SK-N-SH (cell line): ENCODE data around the gene DDAH1. TPM values are rescaled to one million over a fixed set of nuclear protein-coding genes. Genes with fewer than 3 reads are reported as not detected.
A peak's percentile ranks its signal among the peaks of the same experiment; 100 is the strongest.

Experiments used
- CTCF ChIA-PET: fragments of 300-600, 350-600 bp; formaldehyde crosslinking; extraction: SDS; loops from one replicate; lab custom pipeline; 2021; lab: Yijun Ruan, JAX
- POLR2A ChIA-PET: fragments of 350-600 bp; sonication (Branson Sonifier 250); formaldehyde crosslinking; extraction: SDS; loops from one replicate; lab custom pipeline; 2020; ENCODE audit warnings: antibody characterized with exemption, inconsistent platforms; lab: Yijun Ruan, JAX
- DNase-seq: peaks from one replicate; pipeline ENCODE4 v3.0.0; 2012
- H2AFZ ChIP-seq: fragments of 200-600 bp; sonication (generic); 2 replicates; pipeline ENCODE4 v1.8.1; 2016; ENCODE audit warnings: antibody characterized with exemption, mild to moderate bottlenecking, low read depth
- H3F3A ChIP-seq: fragments of 200-600 bp; sonication (generic); replicated peaks from 2 replicates; pipeline ENCODE3; 2016; ENCODE audit warnings: antibody characterized with exemption, mild to moderate bottlenecking; ENCODE audit not compliant: insufficient read depth
- H3K27ac ChIP-seq, 2 experiments: fragments of 200-500 bp in 1 of 2; fragments of 200-600 bp in 1 of 2; sonication (Bioruptor generic) in 1 of 2; sonication (generic), shearing (Covaris generic) in 1 of 2; 2 replicates each; pipeline versions ENCODE4 v1.5.1 to v1.6.1; 2014 to 2016; ENCODE audit warnings: low read depth in 2 of 2, inconsistent platforms in 1 of 2, low read length in 1 of 2, mild to moderate bottlenecking in 1 of 2, mixed read lengths in 1 of 2
- H3K27me3 ChIP-seq: fragments of 200-600 bp; sonication (generic), shearing (Covaris generic); 2 replicates; pipeline ENCODE4 v1.6.1; 2016; ENCODE audit warnings: mixed run types; ENCODE audit not compliant: insufficient read depth
- H3K36me3 ChIP-seq, 2 experiments: fragments of 200-500 bp in 1 of 2; fragments of 200-600 bp in 1 of 2; sonication (Bioruptor generic) in 1 of 2; sonication (generic) in 1 of 2; replicated peaks in 1 of 2; 2 replicates each; pipeline versions ENCODE3 to v1.5.1; 2014 to 2016; ENCODE audit warnings: low read length in 1 of 2, mild to moderate bottlenecking in 1 of 2; ENCODE audit not compliant: insufficient read depth in 2 of 2, control insufficient read depth in 1 of 2
- H3K4me1 ChIP-seq, 2 experiments: fragments of 200-500 bp in 1 of 2; fragments of 200-600 bp in 1 of 2; sonication (Bioruptor generic) in 1 of 2; sonication (generic), shearing (Covaris generic) in 1 of 2; 2 replicates each; pipeline versions ENCODE4 v1.5.1 to v1.6.1; 2014 to 2016; ENCODE audit warnings: low read depth in 1 of 2, low read length in 1 of 2, mixed run types in 1 of 2; ENCODE audit not compliant: insufficient read depth in 2 of 2, control insufficient read depth in 1 of 2
- H3K4me2 ChIP-seq: fragments of 200-600 bp; sonication (generic), shearing (Covaris generic); 2 replicates; pipeline ENCODE4 v1.6.1; 2017; ENCODE audit warnings: mixed run types
- H3K4me3 ChIP-seq, 2 experiments: fragments of 200-500 bp in 1 of 2; fragments of 200-600 bp in 1 of 2; sonication (Bioruptor generic) in 1 of 2; sonication (generic), shearing (Covaris generic) in 1 of 2; 2 replicates each; pipeline versions ENCODE4 v1.5.1 to v1.8.1; 2014 to 2016; ENCODE audit warnings: low read depth in 2 of 2, inconsistent platforms in 1 of 2, low read length in 1 of 2, mild to moderate bottlenecking in 1 of 2, mixed read lengths in 1 of 2, moderate library complexity in 1 of 2
- H3K79me2 ChIP-seq: fragments of 200-600 bp; sonication (generic); 2 replicates; pipeline ENCODE4 v1.8.1; 2017; ENCODE audit warnings: mild to moderate bottlenecking; ENCODE audit not compliant: insufficient read depth
- H3K9ac ChIP-seq: fragments of 200-600 bp; sonication (generic); 2 replicates; pipeline ENCODE4 v1.6.1; 2017; ENCODE audit warnings: mixed run types
- H3K9me2 ChIP-seq: fragments of 200-600 bp; sonication (generic); 2 replicates; pipeline ENCODE4 v1.6.1; 2017; ENCODE audit warnings: mixed run types
- H3K9me3 ChIP-seq: fragments of 200-600 bp; sonication (generic); 2 replicates; pipeline ENCODE4 v1.6.1; 2017; ENCODE audit warnings: mixed run types, mild to moderate bottlenecking, moderate library complexity
- H4K20me1 ChIP-seq: fragments of 200-600 bp; sonication (generic); 2 replicates; pipeline ENCODE4 v1.6.1; 2017; ENCODE audit warnings: mild to moderate bottlenecking, mixed run types; ENCODE audit not compliant: insufficient read depth
- CHD2 ChIP-seq: fragments of 150-350 bp; IDR thresholded peaks from 2 replicates; pipeline ENCODE4 v1.6.1; 2018; ENCODE audit warnings: low read length; ENCODE audit not compliant: partially characterized antibody
- EP300 ChIP-seq, 2 experiments: IDR thresholded peaks; 2 replicates each; pipeline versions ENCODE4 v1.4.0 to v1.6.1; 2012; ENCODE audit warnings: borderline replicate concordance in 1 of 2, low read depth in 1 of 2, low read length in 1 of 2
- FOSL2 ChIP-seq: IDR thresholded peaks from 2 replicates; pipeline ENCODE4 v1.4.0; 2012; ENCODE audit warnings: low read depth, mild to moderate bottlenecking, moderate library complexity, borderline replicate concordance
- FOXM1 ChIP-seq: IDR thresholded peaks from 2 replicates; pipeline ENCODE4 v1.4.0; 2012; ENCODE audit warnings: low read depth, mild to moderate bottlenecking
- JUND ChIP-seq: IDR thresholded peaks from 2 replicates; pipeline ENCODE4 v1.4.0; 2012
- MEF2A ChIP-seq: IDR thresholded peaks from 2 replicates; pipeline ENCODE4 v1.4.0; 2012; ENCODE audit warnings: low read depth, borderline replicate concordance
- MXI1 ChIP-seq: IDR thresholded peaks from 2 replicates; pipeline ENCODE4 v1.6.1; 2012; ENCODE audit warnings: mild to moderate bottlenecking, low read depth, low read length, improper control_type of control experiment
- POLR2AphosphoS5 ChIP-seq: IDR thresholded peaks from 2 replicates; pipeline ENCODE4 v1.6.1; 2012; ENCODE audit warnings: low read depth, low read length
- RCOR1 ChIP-seq: fragments of 150-350 bp; IDR thresholded peaks from 2 replicates; pipeline ENCODE4 v1.6.1; 2017; ENCODE audit warnings: antibody characterized with exemption, low read length
- SMC3 ChIP-seq: IDR thresholded peaks from 2 replicates; pipeline ENCODE4 v1.6.1; 2012; ENCODE audit warnings: low read depth, low read length, improper control_type of control experiment
- TCF12 ChIP-seq: IDR thresholded peaks from 2 replicates; pipeline ENCODE4 v1.4.0; 2012
- WGBS: methylation state at CpG from one replicate; pipeline ENCODE4 v1.1.6; 2017; ENCODE audit warnings: low lambda C conversion rate; 5-methylcytosine and 5-hydroxymethylcytosine counted together
- polyA plus RNA-seq, 3 experiments: library from polyadenylated mRNA; depleted of rRNA; stranded (reverse); fragments of >200 nt; gene quantifications; 2 replicates each; pipeline ENCODE4 v1.2.3, GENCODE V29; 2012
- TF ChIP-seq, protein P1 (sequence below): fragments of 150-350 bp; IDR thresholded peaks from 2 replicates; pipeline ENCODE4 v1.6.1; 2016; ENCODE audit warnings: mild to moderate bottlenecking, low read depth, low read length
- TF ChIP-seq, protein P2 (sequence below): IDR thresholded peaks from 2 replicates; pipeline ENCODE4 v1.6.1; 2012; ENCODE audit warnings: mild to moderate bottlenecking, low read depth, low read length, moderate library complexity
- TF ChIP-seq, protein P3 (sequence below): IDR thresholded peaks from 2 replicates; pipeline ENCODE4; 2012
- TF ChIP-seq, protein P4 (sequence below): fragments of 150-350 bp; IDR thresholded peaks from 2 replicates; pipeline ENCODE4 v1.6.1; 2017; ENCODE audit warnings: antibody characterized with exemption, low read length, low read depth, borderline replicate concordance
- TF ChIP-seq, protein P5 (sequence below): IDR thresholded peaks from 2 replicates; pipeline ENCODE4 v1.4.0; 2012; ENCODE audit warnings: low read depth

DDAH1 gene
- polyA plus RNA-seq, 1 of the 3 experiments (the other 2 are of a cell fraction): 64.3 TPM

DNA sequence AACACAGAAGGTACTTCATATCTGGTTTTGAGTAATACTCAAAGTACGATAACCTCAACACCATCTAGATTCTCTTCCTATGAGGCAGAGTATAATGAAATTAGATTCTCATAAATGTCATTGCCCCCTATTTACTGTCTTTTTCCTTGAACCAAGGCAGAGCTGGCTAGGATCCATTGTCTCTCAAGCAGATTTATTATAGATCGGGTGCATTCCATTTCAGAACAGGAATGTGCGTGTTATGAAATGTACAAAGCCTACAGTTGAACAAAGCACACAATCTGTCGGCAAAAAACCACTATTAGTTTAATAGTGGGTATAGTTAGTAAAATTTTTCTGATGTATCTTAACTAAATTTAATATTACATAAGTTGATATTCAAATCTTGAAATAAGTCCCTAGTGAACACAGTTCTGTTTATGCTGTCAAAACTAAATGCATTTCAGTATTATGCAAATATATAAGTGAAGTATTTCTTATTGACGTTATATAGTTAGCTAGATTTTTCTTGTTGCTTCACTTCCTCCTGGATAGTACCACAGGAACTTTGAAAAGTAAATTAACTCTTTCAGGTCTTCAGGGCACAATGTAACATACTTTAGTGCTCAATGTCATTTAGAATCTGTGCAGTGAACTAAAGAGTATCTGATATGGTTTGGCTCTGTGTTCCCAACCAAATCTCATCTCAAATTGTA, 92.1 kb downstream of the DDAH1 start (continued):
- TF ChIP-seq, protein P1, sequence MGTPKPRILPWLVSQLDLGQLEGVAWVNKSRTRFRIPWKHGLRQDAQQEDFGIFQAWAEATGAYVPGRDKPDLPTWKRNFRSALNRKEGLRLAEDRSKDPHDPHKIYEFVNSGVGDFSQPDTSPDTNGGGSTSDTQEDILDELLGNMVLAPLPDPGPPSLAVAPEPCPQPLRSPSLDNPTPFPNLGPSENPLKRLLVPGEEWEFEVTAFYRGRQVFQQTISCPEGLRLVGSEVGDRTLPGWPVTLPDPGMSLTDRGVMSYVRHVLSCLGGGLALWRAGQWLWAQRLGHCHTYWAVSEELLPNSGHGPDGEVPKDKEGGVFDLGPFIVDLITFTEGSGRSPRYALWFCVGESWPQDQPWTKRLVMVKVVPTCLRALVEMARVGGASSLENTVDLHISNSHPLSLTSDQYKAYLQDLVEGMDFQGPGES: no peak
- peak; percentile 76 for TF ChIP-seq POLR2AphosphoS5
- no peak for TF ChIP-seq MEF2A
- peak; percentile 89 for TF ChIP-seq TCF12
- TF ChIP-seq, protein P2, sequence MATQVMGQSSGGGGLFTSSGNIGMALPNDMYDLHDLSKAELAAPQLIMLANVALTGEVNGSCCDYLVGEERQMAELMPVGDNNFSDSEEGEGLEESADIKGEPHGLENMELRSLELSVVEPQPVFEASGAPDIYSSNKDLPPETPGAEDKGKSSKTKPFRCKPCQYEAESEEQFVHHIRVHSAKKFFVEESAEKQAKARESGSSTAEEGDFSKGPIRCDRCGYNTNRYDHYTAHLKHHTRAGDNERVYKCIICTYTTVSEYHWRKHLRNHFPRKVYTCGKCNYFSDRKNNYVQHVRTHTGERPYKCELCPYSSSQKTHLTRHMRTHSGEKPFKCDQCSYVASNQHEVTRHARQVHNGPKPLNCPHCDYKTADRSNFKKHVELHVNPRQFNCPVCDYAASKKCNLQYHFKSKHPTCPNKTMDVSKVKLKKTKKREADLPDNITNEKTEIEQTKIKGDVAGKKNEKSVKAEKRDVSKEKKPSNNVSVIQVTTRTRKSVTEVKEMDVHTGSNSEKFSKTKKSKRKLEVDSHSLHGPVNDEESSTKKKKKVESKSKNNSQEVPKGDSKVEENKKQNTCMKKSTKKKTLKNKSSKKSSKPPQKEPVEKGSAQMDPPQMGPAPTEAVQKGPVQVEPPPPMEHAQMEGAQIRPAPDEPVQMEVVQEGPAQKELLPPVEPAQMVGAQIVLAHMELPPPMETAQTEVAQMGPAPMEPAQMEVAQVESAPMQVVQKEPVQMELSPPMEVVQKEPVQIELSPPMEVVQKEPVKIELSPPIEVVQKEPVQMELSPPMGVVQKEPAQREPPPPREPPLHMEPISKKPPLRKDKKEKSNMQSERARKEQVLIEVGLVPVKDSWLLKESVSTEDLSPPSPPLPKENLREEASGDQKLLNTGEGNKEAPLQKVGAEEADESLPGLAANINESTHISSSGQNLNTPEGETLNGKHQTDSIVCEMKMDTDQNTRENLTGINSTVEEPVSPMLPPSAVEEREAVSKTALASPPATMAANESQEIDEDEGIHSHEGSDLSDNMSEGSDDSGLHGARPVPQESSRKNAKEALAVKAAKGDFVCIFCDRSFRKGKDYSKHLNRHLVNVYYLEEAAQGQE: 0 out of 2 replicates have a peak, but pooled peaks have one; percentile 23
- peak; percentile 71; the same call in 1 of the 2 replicates for TF ChIP-seq JUND
- TF ChIP-seq EP300 (IDR thresholded peaks at IDR 0.05; ENCODE audit: borderline replicate concordance in 1 of 2, low read depth in 1 of 2, low read length in 1 of 2): peak; percentile 81 to 89
- TF ChIP-seq FOXM1: peak; percentile 81; the same call in 1 of the 2 replicates
- no peak for TF ChIP-seq SMC3
- TF ChIP-seq CHD2: no peak
- TF ChIP-seq, protein P3, sequence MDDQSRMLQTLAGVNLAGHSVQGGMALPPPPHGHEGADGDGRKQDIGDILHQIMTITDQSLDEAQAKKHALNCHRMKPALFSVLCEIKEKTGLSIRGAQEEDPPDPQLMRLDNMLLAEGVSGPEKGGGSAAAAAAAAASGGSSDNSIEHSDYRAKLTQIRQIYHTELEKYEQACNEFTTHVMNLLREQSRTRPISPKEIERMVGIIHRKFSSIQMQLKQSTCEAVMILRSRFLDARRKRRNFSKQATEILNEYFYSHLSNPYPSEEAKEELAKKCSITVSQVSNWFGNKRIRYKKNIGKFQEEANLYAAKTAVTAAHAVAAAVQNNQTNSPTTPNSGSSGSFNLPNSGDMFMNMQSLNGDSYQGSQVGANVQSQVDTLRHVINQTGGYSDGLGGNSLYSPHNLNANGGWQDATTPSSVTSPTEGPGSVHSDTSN: peak; percentile 94

DNA sequence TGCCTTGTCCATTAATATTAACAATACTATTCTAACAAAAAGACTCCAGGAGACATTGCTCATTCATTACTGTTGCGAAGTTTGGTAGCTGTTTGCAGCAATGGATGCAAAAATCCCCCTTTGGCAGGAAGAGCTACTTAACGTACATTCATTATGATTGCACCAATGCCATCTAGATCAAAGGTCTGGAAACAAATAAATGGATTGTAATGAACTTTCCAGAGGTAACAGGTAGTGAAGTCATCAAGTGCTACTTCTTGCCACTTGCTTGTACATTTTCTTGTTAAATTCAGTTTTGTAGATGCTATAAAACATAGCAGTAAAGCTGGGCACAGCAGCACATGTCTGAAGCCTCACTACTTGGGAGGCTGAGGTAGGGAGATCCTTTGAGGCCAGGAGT, 93.9 kb downstream of the DDAH1 start:
- Histone ChIP-seq H3K27me3 (no peaks in the 10 kb centered on the region), H3K4me3 (no peak overlapping the region), H3F3A (peaks cover 52% of the 10 kb centered on the region), H4K20me1 (no peaks in the 10 kb centered on the region), H3K9me2 (no peaks in the 10 kb centered on the region), H3K4me2 (no peak overlapping the region), H3K9me3 (no peaks in the 10 kb centered on the region), H3K27ac (peak overlapping the region in 1 of 2 experiments; percentile 75; a peak in 1 of 4 replicates), H3K36me3 (peaks cover 0 to 3% of the 10 kb centered on the region in 2 experiments), H2AFZ (no peak overlapping the region), H3K79me2 (peaks cover 88% of the 10 kb centered on the region), H3K9ac (no peak overlapping the region), H3K4me1 (peaks cover 19 to 82% of the 10 kb centered on the region in 2 experiments)
- no peak for DNase-seq
- 73% methylated on average over 2 of the region's 2 CpGs for whole genome bisulfite sequencing
- ChIA-PET POLR2A (no interaction called here), CTCF (no interaction called here)
- no peak for TF ChIP-seq MXI1
- TF ChIP-seq, protein P4, sequence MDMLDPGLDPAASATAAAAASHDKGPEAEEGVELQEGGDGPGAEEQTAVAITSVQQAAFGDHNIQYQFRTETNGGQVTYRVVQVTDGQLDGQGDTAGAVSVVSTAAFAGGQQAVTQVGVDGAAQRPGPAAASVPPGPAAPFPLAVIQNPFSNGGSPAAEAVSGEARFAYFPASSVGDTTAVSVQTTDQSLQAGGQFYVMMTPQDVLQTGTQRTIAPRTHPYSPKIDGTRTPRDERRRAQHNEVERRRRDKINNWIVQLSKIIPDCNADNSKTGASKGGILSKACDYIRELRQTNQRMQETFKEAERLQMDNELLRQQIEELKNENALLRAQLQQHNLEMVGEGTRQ: no peak
- no peak for TF ChIP-seq SMC3
- no peak for TF ChIP-seq MEF2A
- TF ChIP-seq, protein P2: no peak
- TF ChIP-seq RCOR1: no peak
- TF ChIP-seq, protein P3: no peak
- TF ChIP-seq POLR2AphosphoS5: no peak
- TF ChIP-seq FOSL2: no peak
- TF ChIP-seq, protein P5, sequence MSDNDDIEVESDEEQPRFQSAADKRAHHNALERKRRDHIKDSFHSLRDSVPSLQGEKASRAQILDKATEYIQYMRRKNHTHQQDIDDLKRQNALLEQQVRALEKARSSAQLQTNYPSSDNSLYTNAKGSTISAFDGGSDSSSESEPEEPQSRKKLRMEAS: no peak
